Measurements from ENCODE around the gene OR1F1. TPM values are rescaled to one million over a fixed set of nuclear protein-coding genes. Genes with fewer than 3 reads are reported as not detected.
"Not testable (repeated sequence)": the region's sequence is repeated elsewhere in the genome, so short reads cannot be mapped to it uniquely, and the experiment has no call there.

Gene OR1F1
- total RNA-seq, 4 donors from 2014 or later, result not detected

DNA sequence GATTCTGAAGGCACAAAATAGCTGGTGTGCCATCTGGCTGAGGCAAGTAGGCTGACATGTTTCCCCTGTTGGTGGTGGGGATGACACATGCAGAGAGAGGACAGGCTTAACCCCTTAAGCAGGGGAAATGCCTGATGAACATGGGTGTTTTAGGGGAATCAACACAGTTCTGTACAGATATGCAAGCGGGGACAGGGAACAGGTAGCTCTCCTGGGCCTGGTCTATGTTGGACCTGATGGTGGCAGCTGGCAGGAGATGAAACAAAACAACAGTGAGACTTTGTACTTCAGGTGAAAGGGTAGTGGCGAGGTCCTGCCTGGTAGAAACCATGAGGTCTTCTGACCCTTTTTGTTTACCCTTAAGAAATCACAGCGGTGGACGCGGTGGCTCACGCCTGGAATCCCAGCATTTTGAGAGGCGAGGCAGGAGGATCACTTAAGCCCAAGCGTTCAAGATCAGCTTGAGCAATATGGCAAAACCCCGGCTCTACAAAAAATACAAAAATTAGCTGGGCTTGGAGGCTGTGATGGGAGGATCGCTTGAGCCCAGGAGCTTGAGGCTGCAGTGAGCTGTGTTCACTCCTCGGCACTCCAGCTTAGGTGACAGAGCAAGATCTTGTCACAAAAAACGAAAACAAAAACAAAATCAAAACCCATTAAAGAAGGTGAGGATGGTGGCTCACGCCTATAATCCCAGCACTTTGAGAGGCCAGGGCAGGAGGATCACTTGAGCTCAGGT is 10.5 kb downstream of the OR1F1 start:
- Histone ChIP-seq H3K9me3 (peaks cover 0 to 2% (median 0%) of the 10 kb centered on the region in 3 donors), H3K4me3 (no peak overlapping the region), H3K4me1 (no peaks in the 10 kb centered on the region), H3K27me3 (peaks cover 28 to 41% (median 35%) of the 10 kb centered on the region in 3 donors), H3K27ac (no peak overlapping the region), H3K36me3 (no peaks in the 10 kb centered on the region)
- TF ChIP-seq, protein P1, sequence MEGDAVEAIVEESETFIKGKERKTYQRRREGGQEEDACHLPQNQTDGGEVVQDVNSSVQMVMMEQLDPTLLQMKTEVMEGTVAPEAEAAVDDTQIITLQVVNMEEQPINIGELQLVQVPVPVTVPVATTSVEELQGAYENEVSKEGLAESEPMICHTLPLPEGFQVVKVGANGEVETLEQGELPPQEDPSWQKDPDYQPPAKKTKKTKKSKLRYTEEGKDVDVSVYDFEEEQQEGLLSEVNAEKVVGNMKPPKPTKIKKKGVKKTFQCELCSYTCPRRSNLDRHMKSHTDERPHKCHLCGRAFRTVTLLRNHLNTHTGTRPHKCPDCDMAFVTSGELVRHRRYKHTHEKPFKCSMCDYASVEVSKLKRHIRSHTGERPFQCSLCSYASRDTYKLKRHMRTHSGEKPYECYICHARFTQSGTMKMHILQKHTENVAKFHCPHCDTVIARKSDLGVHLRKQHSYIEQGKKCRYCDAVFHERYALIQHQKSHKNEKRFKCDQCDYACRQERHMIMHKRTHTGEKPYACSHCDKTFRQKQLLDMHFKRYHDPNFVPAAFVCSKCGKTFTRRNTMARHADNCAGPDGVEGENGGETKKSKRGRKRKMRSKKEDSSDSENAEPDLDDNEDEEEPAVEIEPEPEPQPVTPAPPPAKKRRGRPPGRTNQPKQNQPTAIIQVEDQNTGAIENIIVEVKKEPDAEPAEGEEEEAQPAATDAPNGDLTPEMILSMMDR (IDR thresholded peaks at IDR 0.05 in 4 of 5, conservative IDR thresholded peaks at IDR 0.05 in 1 of 5), result no peak
- TF ChIP-seq POLR2A (IDR thresholded peaks at IDR 0.05), result no peak
- DNase-seq (no peak), ATAC-seq (no peak)
- in situ Hi-C loops (cut with MboI; ENCODE audit: low sequenced_read_pairs in 4 of 4) (no loop called here), intact Hi-C loops (cut with DNase I; ENCODE audit: low total_unique reads) (no loop called here)

DNA sequence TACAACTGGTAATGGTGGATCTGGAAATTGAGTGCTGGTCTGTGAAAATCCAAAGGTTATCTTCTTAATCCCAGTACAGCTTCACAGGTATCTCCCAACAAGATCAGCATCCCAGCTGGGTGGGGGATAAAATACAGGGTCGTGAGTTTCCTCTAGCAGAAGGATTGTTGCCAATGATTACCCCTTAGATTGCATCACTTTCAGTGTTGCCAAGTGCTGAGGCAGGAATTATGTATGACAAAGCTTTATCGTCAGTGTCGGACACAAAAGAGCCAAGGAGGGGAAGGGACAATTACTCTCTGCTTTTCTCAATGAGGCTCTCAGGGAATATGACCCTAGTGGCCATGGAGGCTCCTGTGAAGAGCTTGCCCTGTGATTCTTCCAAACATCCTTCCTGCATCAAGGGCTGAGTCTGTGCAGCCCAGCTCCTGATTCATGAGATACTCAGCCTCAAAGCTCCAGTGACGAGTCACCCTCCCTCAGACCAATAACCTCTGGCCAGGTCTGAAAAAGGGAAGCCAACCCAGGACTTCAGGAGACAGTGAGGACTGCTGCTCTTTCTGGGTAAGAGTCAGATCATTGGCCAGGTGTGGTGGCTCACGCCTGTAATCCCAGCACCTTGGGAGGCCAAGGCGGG is 15.0 kb downstream of the OR1F1 start:
- Histone ChIP-seq H3K4me1 (no peaks in the 10 kb centered on the region), H3K27ac (no peak overlapping the region), H3K27me3 (peaks cover 0 to 15% (median 0%) of the 10 kb centered on the region in 3 donors), H3K4me3 (no peak overlapping the region), H3K36me3 (no peaks in the 10 kb centered on the region), H3K9me3 (peaks cover 0 to 16% (median 0%) of the 10 kb centered on the region in 3 donors)
- DNase-seq, result no peak
- intact Hi-C loops (cut with DNase I; ENCODE audit: low total_unique reads), result no loop called here
- ATAC-seq, result no peak
- no peak for TF ChIP-seq POLR2A (IDR thresholded peaks at IDR 0.05)
- TF ChIP-seq, protein P1 (IDR thresholded peaks at IDR 0.05 in 4 of 5, conservative IDR thresholded peaks at IDR 0.05 in 1 of 5), result no peak
- in situ Hi-C loops (cut with MboI; ENCODE audit: low sequenced_read_pairs in 4 of 4), result no loop called here

DNA sequence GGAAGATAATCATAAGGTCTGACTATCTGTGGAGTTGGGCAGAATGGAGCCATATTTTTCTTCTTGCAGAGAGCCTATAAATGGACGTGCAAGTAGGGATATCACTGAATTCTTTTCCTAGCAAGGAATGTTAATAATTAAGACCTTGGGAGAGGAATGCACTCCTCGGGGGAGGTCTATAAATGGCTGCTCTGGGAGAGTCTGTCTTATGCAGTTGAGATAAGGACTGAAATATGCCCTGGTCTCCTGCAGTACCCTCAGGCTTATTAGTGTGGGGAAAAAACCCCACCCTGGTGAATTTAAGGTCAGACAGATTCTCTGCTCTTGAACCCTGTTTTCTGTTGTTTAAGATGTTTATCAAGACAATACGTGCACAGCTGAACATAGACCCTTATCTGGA is 17.9 kb downstream of the OR1F1 start:
- H3K4me1 ChIP-seq; H3K36me3 ChIP-seq; DNase-seq; ATAC-seq; intact Hi-C loops (cut with DNase I; ENCODE audit: low total_unique reads); H3K27me3 ChIP-seq; in situ Hi-C loops (cut with MboI; ENCODE audit: low sequenced_read_pairs in 4 of 4); H3K27ac ChIP-seq; H3K4me3 ChIP-seq: not testable (repeated sequence)
- H3K9me3 ChIP-seq, result peaks cover 0 to 16% (median 0%) of the 10 kb centered on the region in 3 donors

DNA sequence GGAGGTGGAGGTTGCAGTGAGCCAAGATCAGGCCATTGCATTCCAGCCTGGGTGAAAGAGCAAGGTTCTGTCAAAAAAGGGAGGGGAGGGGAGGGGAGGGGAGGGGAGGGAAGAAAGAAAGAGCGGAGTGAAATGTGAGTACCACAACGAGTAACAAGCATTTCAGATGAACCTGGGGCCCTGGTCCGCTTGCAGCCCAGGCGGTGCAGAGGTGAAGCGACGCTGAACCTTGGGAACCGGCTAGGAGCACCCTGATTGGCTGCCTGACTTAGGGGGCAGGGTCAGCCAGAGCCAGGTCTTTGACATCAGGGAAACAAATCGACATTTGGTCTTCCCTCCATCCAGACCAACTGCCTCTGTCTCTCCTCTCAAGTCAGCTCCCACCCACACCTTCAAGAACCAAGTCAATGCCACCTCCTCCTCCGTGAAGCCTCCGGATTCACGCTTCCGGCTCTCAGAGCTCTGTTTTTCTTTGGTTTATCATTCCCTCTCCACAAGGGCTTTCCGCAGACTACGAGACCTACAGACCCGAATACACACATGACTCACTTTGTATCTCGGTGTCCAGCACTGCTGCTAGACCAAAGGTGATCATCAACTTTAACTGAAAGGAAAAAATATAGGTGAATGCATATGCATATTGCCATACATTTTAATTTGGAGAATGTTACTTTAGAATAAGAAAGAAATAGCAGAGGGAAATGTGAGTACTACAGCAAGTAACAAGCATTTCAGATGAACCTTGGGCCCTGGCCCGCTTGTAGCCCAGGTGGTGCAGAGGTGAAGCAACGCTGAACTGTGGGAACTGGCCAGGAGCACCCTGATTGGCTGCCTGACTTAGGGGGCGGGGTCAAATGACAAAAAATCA is 19.3 kb downstream of the OR1F1 start:
- H3K4me3 ChIP-seq, result no peak overlapping the region
- H3K36me3 ChIP-seq, result no peaks in the 10 kb centered on the region
- H3K4me1 ChIP-seq, result no peaks in the 10 kb centered on the region
- in situ Hi-C loops (cut with MboI; ENCODE audit: low sequenced_read_pairs in 4 of 4), result no loop called here
- no peak for TF ChIP-seq POLR2A (IDR thresholded peaks at IDR 0.05)
- TF ChIP-seq, protein P1 (IDR thresholded peaks at IDR 0.05 in 4 of 5, conservative IDR thresholded peaks at IDR 0.05 in 1 of 5), result no peak
- H3K27ac ChIP-seq, result no peak overlapping the region
- intact Hi-C loops (cut with DNase I; ENCODE audit: low total_unique reads), result no loop called here
- peaks cover 0 to 16% (median 0%) of the 10 kb centered on the region in 3 donors for H3K9me3 ChIP-seq
- ATAC-seq (no peak), DNase-seq (no peak)
- H3K27me3 ChIP-seq, result peaks cover 0 to 8% (median 4%) of the 10 kb centered on the region in 3 donors

DNA sequence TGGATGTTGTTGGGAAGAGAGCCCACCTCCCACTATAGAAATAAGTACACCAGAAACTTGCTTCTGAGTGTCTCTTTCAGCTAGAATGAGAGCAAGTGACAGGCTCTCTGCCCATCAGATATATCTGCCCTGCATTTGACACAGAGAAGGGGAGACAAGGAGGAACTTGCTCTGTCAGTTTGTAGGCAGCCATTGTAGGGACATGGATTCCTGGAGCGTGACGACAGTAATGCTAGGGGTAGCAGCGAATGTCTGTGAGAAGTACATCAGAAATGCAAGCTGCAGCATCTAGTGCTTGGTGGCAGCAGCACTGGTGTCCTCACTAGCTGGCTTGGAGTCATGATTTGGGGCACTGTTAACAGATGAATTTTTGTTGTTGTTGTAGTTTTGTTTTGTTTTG is 24.0 kb downstream of the OR1F1 start:
- TF ChIP-seq, protein P1 (IDR thresholded peaks at IDR 0.05 in 4 of 5, conservative IDR thresholded peaks at IDR 0.05 in 1 of 5), result no peak
- TF ChIP-seq POLR2A (IDR thresholded peaks at IDR 0.05), result no peak
- in situ Hi-C loops (cut with MboI; ENCODE audit: low sequenced_read_pairs in 4 of 4), result no loop called here

More for the DNA sequence above, 24.0 kb downstream of the OR1F1 start:
- no peaks in the 10 kb centered on the region for H3K4me1 ChIP-seq
- no peaks in the 10 kb centered on the region for H3K9me3 ChIP-seq
- intact Hi-C loops (cut with DNase I; ENCODE audit: low total_unique reads), result no loop called here
- no peak for DNase-seq
- H3K27ac ChIP-seq, result no peak overlapping the region
- no peak overlapping the region for H3K4me3 ChIP-seq
- no peaks in the 10 kb centered on the region for H3K36me3 ChIP-seq
- ATAC-seq, result no peak
- H3K27me3 ChIP-seq, result peaks cover 0 to 4% (median 0%) of the 10 kb centered on the region in 3 donors
